Thyroid gland (tissue), 4 donors: ENCODE data around the gene FBH1.
"Not testable (repeated sequence)": the region's sequence is repeated elsewhere in the genome, so short reads cannot be mapped to it uniquely, and the experiment has no call there.

Experiments
- POLR2A ChIP-seq, 2 donors: fragments of 450-650 bp; IDR thresholded peaks; one replicate each; pipeline ENCODE4 v1.6.1; 2017; ENCODE audit warnings: antibody characterized with exemption in 2 of 2, mild to moderate bottlenecking in 2 of 2, moderate library complexity in 1 of 2
- TF ChIP-seq, protein P1 (sequence below), 6 experiments: fragments of 200-600 bp in 3 of 6; fragments of 450-650 bp in 3 of 6; sonication (generic) in 3 of 6; IDR thresholded peaks; one replicate each; pipeline ENCODE4 v1.5.1; 2016 to 2019; ENCODE audit warnings: antibody characterized with exemption in 6 of 6, mild to moderate bottlenecking in 2 of 6, inconsistent platforms in 1 of 6, moderate library complexity in 1 of 6

DNA sequence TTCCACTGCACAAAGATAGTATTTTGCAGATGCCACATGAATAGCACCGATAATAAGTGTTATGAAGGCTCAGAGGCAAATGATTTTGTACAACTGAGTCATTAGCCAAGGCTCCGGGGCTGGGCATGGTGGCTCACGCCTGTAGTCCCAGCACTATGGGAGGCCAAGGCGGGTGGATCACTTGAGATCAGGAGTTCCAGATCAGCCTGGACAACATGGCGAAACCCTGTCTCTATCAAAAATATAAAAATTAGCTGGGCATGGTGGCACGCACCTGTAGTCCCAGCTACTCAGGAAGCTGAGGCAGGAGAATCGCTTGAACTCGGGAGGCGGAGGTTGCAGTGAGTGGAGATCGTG lies 56.4 kb downstream of the FBH1 start:
- TF ChIP-seq, protein P1, sequence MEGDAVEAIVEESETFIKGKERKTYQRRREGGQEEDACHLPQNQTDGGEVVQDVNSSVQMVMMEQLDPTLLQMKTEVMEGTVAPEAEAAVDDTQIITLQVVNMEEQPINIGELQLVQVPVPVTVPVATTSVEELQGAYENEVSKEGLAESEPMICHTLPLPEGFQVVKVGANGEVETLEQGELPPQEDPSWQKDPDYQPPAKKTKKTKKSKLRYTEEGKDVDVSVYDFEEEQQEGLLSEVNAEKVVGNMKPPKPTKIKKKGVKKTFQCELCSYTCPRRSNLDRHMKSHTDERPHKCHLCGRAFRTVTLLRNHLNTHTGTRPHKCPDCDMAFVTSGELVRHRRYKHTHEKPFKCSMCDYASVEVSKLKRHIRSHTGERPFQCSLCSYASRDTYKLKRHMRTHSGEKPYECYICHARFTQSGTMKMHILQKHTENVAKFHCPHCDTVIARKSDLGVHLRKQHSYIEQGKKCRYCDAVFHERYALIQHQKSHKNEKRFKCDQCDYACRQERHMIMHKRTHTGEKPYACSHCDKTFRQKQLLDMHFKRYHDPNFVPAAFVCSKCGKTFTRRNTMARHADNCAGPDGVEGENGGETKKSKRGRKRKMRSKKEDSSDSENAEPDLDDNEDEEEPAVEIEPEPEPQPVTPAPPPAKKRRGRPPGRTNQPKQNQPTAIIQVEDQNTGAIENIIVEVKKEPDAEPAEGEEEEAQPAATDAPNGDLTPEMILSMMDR (IDR thresholded peaks at IDR 0.05) = not testable (repeated sequence)
- TF ChIP-seq POLR2A (IDR thresholded peaks at IDR 0.05) = not testable (repeated sequence)
